Spleen (tissue), 11 donors: ENCODE measurements around the gene GNB1L. TPM values are rescaled to one million over a fixed set of nuclear protein-coding genes. Genes with fewer than 3 reads are reported as not detected.

ENCODE experiments used
- DNase-seq: peaks from one replicate; pipeline ENCODE4 v3.0.0-alpha.2; 2020
- H3K27ac ChIP-seq, 8 donors: fragments of 200-600 bp; sonication (generic) in 7 of 8; 1 replicate in 4 of 8; 2 replicates in 4 of 8; pipeline versions ENCODE4 v1.5.0 to v1.8.0; 2016 to 2021; ENCODE audit warnings: inconsistent platforms in 4 of 8, mild to moderate bottlenecking in 4 of 8, moderate library complexity in 1 of 8
- H3K27me3 ChIP-seq, 7 donors: fragments of 200-600 bp; sonication (generic) in 6 of 7; replicated peaks in 1 of 7; 1 replicate in 4 of 7; 2 replicates in 3 of 7; pipeline versions ENCODE4 v1.5.0 to v1.8.0; 2016 to 2021; ENCODE audit warnings: inconsistent platforms in 3 of 7, mild to moderate bottlenecking in 1 of 7
- H3K36me3 ChIP-seq, 6 donors: fragments of 200-600 bp; sonication (generic) in 5 of 6; 1 replicate in 4 of 6; 2 replicates in 2 of 6; pipeline versions ENCODE4 v1.5.0 to v1.8.0; 2016 to 2021; ENCODE audit warnings: inconsistent platforms in 2 of 6
- H3K4me1 ChIP-seq, 6 donors: fragments of 200-600 bp; sonication (generic) in 5 of 6; 1 replicate in 3 of 6; 2 replicates in 3 of 6; pipeline versions ENCODE4 v1.5.0 to v1.8.0; 2016 to 2021; ENCODE audit warnings: inconsistent platforms in 3 of 6
- H3K4me3 ChIP-seq, 8 donors: fragments of 200-600 bp; sonication (generic) in 7 of 8; 1 replicate in 4 of 8; 2 replicates in 4 of 8; pipeline versions ENCODE4 v1.5.0 to v1.8.0; 2016 to 2021; ENCODE audit warnings: inconsistent platforms in 4 of 8, mild to moderate bottlenecking in 4 of 8, moderate library complexity in 2 of 8
- H3K9me3 ChIP-seq, 8 donors: fragments of 200-600 bp; sonication (generic) in 7 of 8; 1 replicate in 4 of 8; 2 replicates in 4 of 8; pipeline versions ENCODE4 v1.5.0 to v1.8.0; 2016 to 2021; ENCODE audit warnings: inconsistent platforms in 4 of 8
- POLR2A ChIP-seq, 3 donors: fragments of 450-650 bp; IDR thresholded peaks; one replicate each; pipeline ENCODE4 v1.5.1; 2017; ENCODE audit warnings: antibody characterized with exemption in 3 of 3, mild to moderate bottlenecking in 1 of 3
- POLR2AphosphoS5 ChIP-seq, 3 donors: sonication (generic); formaldehyde crosslinking; IDR thresholded peaks; one replicate each; pipeline ENCODE4 v1.5.1; 2017; ENCODE audit warnings: antibody characterized with exemption in 3 of 3
- WGBS, 5 donors: extraction: QIAGEN DNeasy Blood & Tissue Kit in 3 of 5; methylation state at CpG; one replicate each; pipeline versions ENCODE4 v1.1.5 to v1.1.7; 2013 to 2018; 5-methylcytosine and 5-hydroxymethylcytosine counted together
- intact Hi-C: fragments of 100-400 bp; cut with DNase I; formaldehyde crosslinking; loops from one replicate; pipeline ENCODE4 v1.15.0; 2023; ENCODE audit warnings: low total_unique reads
- polyA plus RNA-seq, 3 donors: library from polyadenylated mRNA; stranded (reverse); fragments of 200-250 nt; gene quantifications; one replicate each; pipeline ENCODE4 v1.2.1, GENCODE V29; 2013
- total RNA-seq, 7 donors: library from RNA; depleted of rRNA in 3 of 7; stranded (reverse); fragments of >200 nt in 3 of 7; fragmentation: NEBNext Ultra II Directional in 4 of 7; extraction: Animal tissue kit (Norgen Biotek cat#: 25700) in 4 of 7; gene quantifications; one replicate each; pipeline versions ENCODE4 v1.1.0 to v1.2.1, GENCODE V29; 2016 to 2021
- TF ChIP-seq, protein P1 (sequence below), 11 experiments: fragments of 200-600 bp in 7 of 11; fragments of 450-650 bp in 4 of 11; sonication (generic) in 4 of 11; IDR thresholded peaks in 8 of 11; conservative IDR thresholded peaks in 3 of 11; 1 replicate in 7 of 11; 2 replicates in 4 of 11; pipeline versions ENCODE4 v1.4.0 to v1.8.0; 2016 to 2021; ENCODE audit warnings: antibody characterized with exemption in 11 of 11, inconsistent platforms in 4 of 11, mild to moderate bottlenecking in 1 of 11
- donor health status: healthy with polysubstance abuse.
- donor health status: DM: no; HTN: no; CAD: no; lungs with moderate emphysema.
- donor health status: DM: no; HTN: no; CAD: no.
- donor health status: Bipolar disorder and iron deficiency.
- donor health status: healthy.
- donor health status: DM: no; HTN: no; CAD: no.
- donor health status: DM: yes; HTN: yes; CAD: no.

Gene GNB1L
- total and polyA plus RNA-seq, 10 donors = 5.7 to 10.4 (median 7.9) TPM

DNA sequence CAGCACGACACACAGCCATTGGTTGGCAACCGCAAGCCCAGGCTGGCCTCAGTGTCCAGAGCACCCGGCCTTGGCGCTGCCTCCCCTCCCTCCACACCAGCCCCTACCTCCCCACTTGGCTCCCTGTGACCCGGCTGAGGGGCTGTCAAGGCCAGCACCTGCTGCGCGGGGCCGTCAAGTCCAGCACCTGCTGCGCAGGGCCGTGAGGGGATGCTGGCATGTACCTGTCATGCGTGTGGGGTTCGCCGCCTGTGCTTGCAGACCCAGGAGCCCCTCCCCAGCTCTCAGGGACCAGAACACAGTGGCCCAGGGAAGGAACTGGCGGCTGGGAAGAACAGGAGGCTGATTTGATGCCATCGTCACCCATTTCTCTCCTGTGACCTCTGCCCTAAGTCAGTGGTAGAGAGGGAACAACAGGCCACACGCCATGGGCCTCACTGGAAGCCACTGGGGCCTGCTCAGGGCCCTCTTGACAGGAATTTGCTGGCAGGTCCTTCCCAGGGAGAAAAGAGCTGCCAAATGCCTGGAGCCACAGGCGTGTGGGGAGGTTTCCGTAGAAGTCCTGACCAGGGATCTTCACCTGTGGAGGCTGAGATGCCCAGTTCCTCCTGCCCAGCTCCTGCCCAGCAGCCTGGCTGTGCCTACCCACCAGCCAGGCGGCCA is 56.5 kb downstream of the GNB1L start:
- no peak for DNase-seq
- intact Hi-C loops = no loop called here
- H3K27ac ChIP-seq = no peak overlapping the region
- H3K9me3 ChIP-seq = peaks cover 0 to 15% (median 10%) of the 10 kb centered on the region in 8 donors
- H3K36me3 ChIP-seq = peaks cover 0 to 47% (median 2%) of the 10 kb centered on the region in 6 donors
- no peak overlapping the region for H3K4me3 ChIP-seq
- WGBS, 5 donors = 94 to 97% (median 95%) methylated on average over 13 to 19 of the region's 19 CpGs
- H3K27me3 ChIP-seq = no peaks in the 10 kb centered on the region
- H3K4me1 ChIP-seq = no peaks in the 10 kb centered on the region
- TF ChIP-seq POLR2AphosphoS5 (IDR thresholded peaks at IDR 0.05) = no peak
- TF ChIP-seq, protein P1, sequence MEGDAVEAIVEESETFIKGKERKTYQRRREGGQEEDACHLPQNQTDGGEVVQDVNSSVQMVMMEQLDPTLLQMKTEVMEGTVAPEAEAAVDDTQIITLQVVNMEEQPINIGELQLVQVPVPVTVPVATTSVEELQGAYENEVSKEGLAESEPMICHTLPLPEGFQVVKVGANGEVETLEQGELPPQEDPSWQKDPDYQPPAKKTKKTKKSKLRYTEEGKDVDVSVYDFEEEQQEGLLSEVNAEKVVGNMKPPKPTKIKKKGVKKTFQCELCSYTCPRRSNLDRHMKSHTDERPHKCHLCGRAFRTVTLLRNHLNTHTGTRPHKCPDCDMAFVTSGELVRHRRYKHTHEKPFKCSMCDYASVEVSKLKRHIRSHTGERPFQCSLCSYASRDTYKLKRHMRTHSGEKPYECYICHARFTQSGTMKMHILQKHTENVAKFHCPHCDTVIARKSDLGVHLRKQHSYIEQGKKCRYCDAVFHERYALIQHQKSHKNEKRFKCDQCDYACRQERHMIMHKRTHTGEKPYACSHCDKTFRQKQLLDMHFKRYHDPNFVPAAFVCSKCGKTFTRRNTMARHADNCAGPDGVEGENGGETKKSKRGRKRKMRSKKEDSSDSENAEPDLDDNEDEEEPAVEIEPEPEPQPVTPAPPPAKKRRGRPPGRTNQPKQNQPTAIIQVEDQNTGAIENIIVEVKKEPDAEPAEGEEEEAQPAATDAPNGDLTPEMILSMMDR (IDR thresholded peaks at IDR 0.05 in 8 of 11, conservative IDR thresholded peaks at IDR 0.05 in 3 of 11) = no peak
- TF ChIP-seq POLR2A (IDR thresholded peaks at IDR 0.05) = no peak

DNA sequence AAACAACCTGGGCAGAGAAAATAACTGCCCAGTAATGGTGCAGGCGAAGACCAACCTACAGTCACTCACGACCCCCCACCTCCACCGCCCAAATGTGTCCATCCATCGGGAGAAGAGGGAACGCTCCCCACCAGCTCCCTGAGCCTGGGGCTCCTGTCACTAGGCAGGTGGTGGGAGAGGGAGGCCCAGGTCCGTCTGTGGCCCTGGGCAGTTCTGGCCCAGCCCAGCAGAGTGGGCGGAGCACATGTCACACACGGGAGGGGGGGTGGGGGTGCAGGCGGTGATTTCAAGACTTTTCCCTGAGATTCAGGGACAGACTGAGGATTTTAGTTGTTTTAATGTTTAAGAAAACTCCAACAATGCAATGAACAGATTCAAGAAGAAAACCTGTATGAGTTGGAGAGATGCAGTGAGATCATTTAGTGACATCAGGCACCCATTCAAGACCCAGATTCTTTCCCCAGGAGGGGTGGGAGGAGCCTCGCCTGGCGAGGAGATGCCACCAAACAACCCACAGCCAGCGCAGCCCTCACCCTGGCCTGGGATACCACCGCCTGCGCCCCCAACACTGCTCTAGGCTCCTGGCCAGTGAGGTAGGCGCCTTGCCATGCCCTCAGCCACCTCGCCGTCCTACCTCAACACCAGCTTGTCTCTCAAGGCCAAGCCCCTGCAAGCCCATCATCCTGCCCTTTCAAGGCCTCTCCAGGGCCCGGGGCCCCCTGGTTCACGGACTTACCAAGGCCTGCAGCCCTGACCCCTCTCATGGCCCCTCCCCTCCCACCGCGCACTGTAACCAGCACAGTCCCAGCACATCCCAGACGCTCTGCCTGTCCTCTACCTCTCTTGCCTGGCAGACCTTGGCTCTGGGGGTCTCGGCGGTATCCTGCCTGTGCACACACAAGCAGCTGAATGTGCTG is 57.3 kb downstream of the GNB1L start:
- H3K27me3 ChIP-seq = no peaks in the 10 kb centered on the region
- peaks cover 0 to 21% (median 18%) of the 10 kb centered on the region in 8 donors for H3K9me3 ChIP-seq
- intact Hi-C loops = no loop called here
- no peak for DNase-seq
- no peak overlapping the region for H3K27ac ChIP-seq
- H3K4me3 ChIP-seq = no peak overlapping the region
- peaks cover 0 to 47% (median 2%) of the 10 kb centered on the region in 6 donors for H3K36me3 ChIP-seq
- no peaks in the 10 kb centered on the region for H3K4me1 ChIP-seq
- WGBS, 5 donors = 76 to 87% (median 83%) methylated on average over 22 to 24 of the region's 24 CpGs
- TF ChIP-seq POLR2A (IDR thresholded peaks at IDR 0.05) (no peak), POLR2AphosphoS5 (IDR thresholded peaks at IDR 0.05) (no peak)
- TF ChIP-seq, protein P1 (IDR thresholded peaks at IDR 0.05 in 8 of 11, conservative IDR thresholded peaks at IDR 0.05 in 3 of 11) = no peak

DNA sequence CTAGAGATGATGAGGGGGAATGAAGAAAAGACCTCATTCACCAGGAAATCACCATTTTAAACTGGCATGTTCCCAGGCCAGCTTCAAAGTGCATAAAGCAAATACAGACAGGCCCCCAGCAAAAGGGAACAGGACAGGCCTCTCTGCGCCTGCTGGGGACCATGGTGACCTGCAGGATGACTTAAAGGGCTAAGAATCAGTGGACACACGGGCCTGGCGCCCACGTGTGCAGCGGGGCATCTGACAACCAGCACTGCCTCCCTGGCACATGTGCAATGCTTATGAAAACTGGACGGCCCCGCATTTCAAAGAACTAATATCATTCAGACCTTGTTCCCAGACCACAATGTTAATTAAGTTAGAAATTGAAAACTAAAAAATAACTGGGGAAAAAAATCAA is 58.5 kb downstream of the GNB1L start:
- intact Hi-C loops = no loop called here
- 84 to 96% (median 86%) methylated on average over 7 of the region's 7 CpGs for WGBS, 5 donors
- Histone ChIP-seq H3K36me3 (peaks cover 0 to 52% (median 2%) of the 10 kb centered on the region in 6 donors), H3K27ac (no peak overlapping the region), H3K27me3 (no peaks in the 10 kb centered on the region), H3K9me3 (peaks cover 0 to 32% (median 25%) of the 10 kb centered on the region in 8 donors), H3K4me3 (no peak overlapping the region), H3K4me1 (no peaks in the 10 kb centered on the region)
- TF ChIP-seq, protein P1 (IDR thresholded peaks at IDR 0.05 in 8 of 11, conservative IDR thresholded peaks at IDR 0.05 in 3 of 11) = no peak
- TF ChIP-seq POLR2AphosphoS5 (IDR thresholded peaks at IDR 0.05) (no peak), POLR2A (IDR thresholded peaks at IDR 0.05) (no peak)
- DNase-seq = no peak

DNA sequence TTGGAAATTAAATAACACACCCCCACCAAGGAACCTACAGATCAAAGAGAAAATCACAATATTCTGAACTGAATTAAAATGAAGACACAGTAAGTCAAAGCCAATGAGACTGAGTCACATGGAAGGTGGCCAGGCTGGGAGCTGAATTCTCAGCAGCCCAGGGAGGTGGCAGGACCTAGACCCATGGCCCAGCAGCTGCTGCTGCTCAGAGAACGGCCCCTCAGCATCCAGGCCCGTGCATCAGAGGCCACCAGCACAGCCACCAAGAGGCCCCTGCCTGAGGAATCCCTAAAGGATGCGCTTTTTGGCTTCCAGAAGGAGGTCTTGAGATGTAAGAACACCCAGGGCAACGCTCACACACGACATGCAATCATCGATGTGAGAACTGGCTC is 59.1 kb downstream of the GNB1L start:
- Histone ChIP-seq H3K27ac (no peak overlapping the region), H3K9me3 (peaks cover 0 to 32% (median 25%) of the 10 kb centered on the region in 8 donors), H3K36me3 (peaks cover 0 to 52% (median 1%) of the 10 kb centered on the region in 6 donors), H3K4me3 (no peak overlapping the region), H3K4me1 (no peaks in the 10 kb centered on the region), H3K27me3 (no peaks in the 10 kb centered on the region)
- intact Hi-C loops = no loop called here
- WGBS, 5 donors = 92 to 97% (median 93%) methylated on average over 6 of the region's 6 CpGs
- TF ChIP-seq, protein P1 (IDR thresholded peaks at IDR 0.05 in 8 of 11, conservative IDR thresholded peaks at IDR 0.05 in 3 of 11) = no peak
- no peak for TF ChIP-seq POLR2AphosphoS5 (IDR thresholded peaks at IDR 0.05)
- TF ChIP-seq POLR2A (IDR thresholded peaks at IDR 0.05) = no peak
- no peak for DNase-seq
